Panc1 (cell line): ENCODE measurements around the gene TBRG4. TPM values are rescaled to one million over a fixed set of nuclear protein-coding genes. Genes with fewer than 3 reads are reported as not detected.

Experiments
- ATAC-seq: fragments of 200-7000 bp; cut with Tn5 transposase; 2 replicates; pipeline ENCODE4 v1.9.1; 2020; ENCODE audit warnings: mild to moderate bottlenecking, moderate library complexity
- BruUV-seq: library from RNA; stranded (reverse); fragments of 400-500 nt; replicated peaks from 2 replicates; lab custom pipeline; 2021; lab: Mats Ljungman, UMichigan
- CTCF ChIA-PET: fragments of 300-600 bp; sonication (Branson Sonifier 250); formaldehyde crosslinking; loops from one replicate; lab custom pipeline; 2022; ENCODE audit warnings: antibody characterized with exemption; lab: Charles Lee
- POLR2A ChIA-PET: fragments of 300-600 bp; sonication (Branson Sonifier 250); formaldehyde crosslinking; loops from one replicate; lab custom pipeline; 2022; ENCODE audit warnings: antibody characterized with exemption; lab: Charles Lee
- DNase-seq: peaks from one replicate; pipeline ENCODE4 v3.0.0-alpha.2; 2010; ENCODE audit warnings: low read depth, low spot score
- H3K27ac ChIP-seq: 2 replicates; pipeline ENCODE4 v1.5.1; 2011; ENCODE audit warnings: mild to moderate bottlenecking, low read length, inconsistent platforms
- H3K27me3 ChIP-seq: fragments of 200-500 bp; sonication (Bioruptor generic); 2 replicates; pipeline ENCODE4 v1.6.0; 2014; ENCODE audit warnings: low read length, inconsistent platforms; ENCODE audit not compliant: control insufficient read depth, insufficient read depth
- H3K36me3 ChIP-seq: fragments of 200-500 bp; sonication (Bioruptor generic); 2 replicates; pipeline ENCODE4 v1.5.1; 2014; ENCODE audit warnings: inconsistent platforms, mild to moderate bottlenecking, low read length, moderate library complexity; ENCODE audit not compliant: control insufficient read depth, insufficient read depth
- H3K4me1 ChIP-seq: 2 replicates; pipeline ENCODE4 v1.5.1; 2011; ENCODE audit warnings: inconsistent platforms, mild to moderate bottlenecking, low read length, moderate library complexity; ENCODE audit not compliant: control insufficient read depth, insufficient read depth
- H3K4me3 ChIP-seq, 2 experiments: 2 replicates each; pipeline ENCODE4 v1.5.1; 2011 to 2012; ENCODE audit warnings: low read depth in 2 of 2, low read length in 2 of 2, mild to moderate bottlenecking in 2 of 2, inconsistent platforms in 1 of 2, moderate library complexity in 1 of 2
- H3K9me3 ChIP-seq: fragments of 200-500 bp; sonication (Bioruptor generic); 2 replicates; pipeline ENCODE4 v1.5.1; 2014; ENCODE audit warnings: low read depth, mild to moderate bottlenecking, inconsistent platforms, low read length, moderate library complexity; ENCODE audit not compliant: control insufficient read depth, insufficient read depth
- CTCF ChIP-seq: fragments of 450-650 bp; IDR thresholded peaks from 2 replicates; pipeline ENCODE4 v1.5.1; 2017; ENCODE audit warnings: mild to moderate bottlenecking
- POLR2AphosphoS5 ChIP-seq: IDR thresholded peaks from 2 replicates; pipeline ENCODE4 v1.6.1; 2012; ENCODE audit warnings: mild to moderate bottlenecking, low read depth, low read length, moderate library complexity
- REST ChIP-seq, 2 experiments: IDR thresholded peaks; 2 replicates each; pipeline ENCODE4 v1.6.1; 2011 to 2012; ENCODE audit warnings: low read depth in 2 of 2, control low read depth in 1 of 2, low read length in 1 of 2, mild to moderate bottlenecking in 1 of 2, moderate library complexity in 1 of 2; ENCODE audit not compliant: insufficient read depth in 1 of 2
- SIN3A ChIP-seq: IDR thresholded peaks from 2 replicates; pipeline ENCODE4 v1.6.1; 2012; ENCODE audit warnings: low read depth, mild to moderate bottlenecking, low read length, moderate library complexity, borderline replicate concordance; ENCODE audit not compliant: insufficient read depth
- TCF7L2 ChIP-seq: IDR thresholded peaks from 2 replicates; pipeline ENCODE4 v1.6.1; 2011; ENCODE audit warnings: mild to moderate bottlenecking, low read depth, low read length, inconsistent platforms
- in situ Hi-C: cut with HindIII; loops from 2 replicates; pipeline ENCODE4 v1.10.0; 2016; ENCODE audit warnings: low sequenced_read_pairs, low pct_unique_long_range_greater_than_20kb
- intact Hi-C: fragments of 100-400 bp; cut with micrococcal nuclease; formaldehyde crosslinking; loops from one replicate; pipeline ENCODE4 v1.10.0; 2022; ENCODE audit not compliant: unreplicated experiment
- total RNA-seq: library from RNA; stranded (reverse); gene quantifications from one replicate; pipeline ENCODE4 v1.2.1, GENCODE V29; 2021; ENCODE audit not compliant: unreplicated experiment

Gene TBRG4
- total RNA-seq, 1 experiment from 2014 or later, result 149 TPM

GRCh38 chr7:45151967-45152366 is 40.5 kb upstream of the TBRG4 start:
- intact Hi-C loops, result loop anchor here (5.0 to 10.0 kb wide), 2 partner anchors 423 to 700 kb away; partner anchors contain the start of gene ADCY1
- TF ChIP-seq SIN3A, result no peak
- no peak for TF ChIP-seq POLR2AphosphoS5
- no peak for TF ChIP-seq CTCF
- TF ChIP-seq TCF7L2, result no peak
- no peaks in the 10 kb centered on the region for H3K36me3 ChIP-seq
- ChIA-PET POLR2A (no interaction called here), CTCF (no interaction called here)
- no peaks in the 10 kb centered on the region for H3K9me3 ChIP-seq
- DNase-seq (no peak), ATAC-seq (no peak)
- in situ Hi-C loops, result no loop called here
- no TSS peak for BruUV-seq
- H3K4me1 ChIP-seq, result no peaks in the 10 kb centered on the region
- H3K27me3 ChIP-seq, result no peaks in the 10 kb centered on the region; the same call in 1 of the 2 replicates
- H3K4me3 ChIP-seq, result no peak overlapping the region
- H3K27ac ChIP-seq, result no peak overlapping the region

DNA sequence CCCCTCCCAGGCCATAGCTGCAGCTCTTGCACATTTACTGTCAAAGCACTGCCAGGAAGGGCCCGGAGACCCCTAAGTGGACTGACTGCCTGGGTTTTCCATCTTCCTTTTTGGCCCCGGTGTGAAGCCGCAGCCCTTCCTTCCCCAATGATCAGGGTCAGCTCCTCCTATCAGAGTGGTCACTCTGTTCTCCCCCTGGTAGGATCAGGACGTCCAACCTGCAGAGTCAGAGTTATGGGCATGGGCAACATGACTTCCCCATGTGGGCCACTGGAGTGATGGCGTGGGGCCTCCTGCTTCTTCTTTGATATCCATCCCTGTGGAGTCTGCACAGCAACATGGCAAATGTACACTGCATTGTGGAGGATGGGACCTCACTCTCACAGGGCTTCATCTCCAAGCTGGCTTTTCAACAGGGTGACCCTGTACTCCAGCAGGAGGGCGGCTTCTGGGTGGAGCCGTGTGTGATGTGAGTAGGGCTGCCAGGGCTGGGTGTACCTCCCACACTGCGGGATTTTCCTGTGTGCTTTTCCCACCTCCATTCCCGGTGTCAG is 39.7 kb upstream of the TBRG4 start:
- no peak overlapping the region for H3K27ac ChIP-seq
- no TSS peak for BruUV-seq
- TF ChIP-seq POLR2AphosphoS5, result no peak
- no peak for TF ChIP-seq SIN3A
- no peak for TF ChIP-seq CTCF
- no peak for TF ChIP-seq TCF7L2
- TF ChIP-seq REST (IDR thresholded peaks at IDR 0.05; ENCODE audit: insufficient read depth in 1 of 2, low read depth in 2 of 2, low read length in 1 of 2), result no peak
- in situ Hi-C loops (no loop called here), intact Hi-C loops (loop anchor here (5.0 to 10.0 kb wide), 2 partner anchors 424 to 701 kb away; partner anchors contain the start of gene ADCY1)
- no peak overlapping the region for H3K4me3 ChIP-seq
- H3K36me3 ChIP-seq, result no peaks in the 10 kb centered on the region
- ChIA-PET CTCF (no interaction called here), POLR2A (no interaction called here)
- H3K9me3 ChIP-seq, result no peaks in the 10 kb centered on the region
- H3K4me1 ChIP-seq, result no peaks in the 10 kb centered on the region
- H3K27me3 ChIP-seq, result no peaks in the 10 kb centered on the region
- no peak for DNase-seq
- no peak for ATAC-seq
